ENCODE results near the gene MOAP1. TPM values are rescaled to one million over a fixed set of nuclear protein-coding genes. Genes with fewer than 3 reads are reported as not detected.

Gene MOAP1
- total RNA-seq, 1 donor from 2014 or later = 16.1 TPM

DNA sequence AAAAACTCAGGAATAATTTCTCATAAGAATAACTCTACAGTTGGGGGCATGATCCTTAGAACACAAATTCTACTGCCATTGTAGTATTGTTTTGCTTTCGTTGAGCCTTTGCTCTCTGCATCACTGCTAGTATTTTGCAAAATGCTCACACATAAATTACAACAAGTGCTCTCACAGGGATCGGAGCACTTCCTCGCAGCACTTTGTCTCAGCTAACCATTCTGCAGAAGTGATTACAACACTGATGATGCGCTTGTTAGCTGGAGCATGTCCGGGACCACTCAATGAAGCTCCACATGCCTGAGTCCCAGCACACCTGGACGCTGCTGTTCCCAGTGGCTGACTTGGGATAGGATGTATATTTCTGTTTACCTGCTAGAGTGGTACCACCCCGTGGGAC is 31.6 kb downstream of the MOAP1 start:
- DNase-seq (ENCODE audit: low read depth) (no peak), FAIRE-seq (no peak)
- Histone ChIP-seq H3K4me1 (ENCODE audit: insufficient read depth, low read length) (no peaks in the 10 kb centered on the region), H4K20me1 (ENCODE audit: insufficient read depth, low read length) (no peaks in the 10 kb centered on the region), H3K4me3 (ENCODE audit: insufficient read depth, low read depth, low read length) (no peak overlapping the region), H3K36me3 (ENCODE audit: insufficient read depth, low read length) (no peaks in the 10 kb centered on the region), H3K79me2 (ENCODE audit: insufficient read depth, low read length) (no peaks in the 10 kb centered on the region), H3K9me3 (ENCODE audit: insufficient read depth, low read depth, low read length) (no peaks in the 10 kb centered on the region), H3K27me3 (ENCODE audit: insufficient read depth, low read length) (peaks cover 3% of the 10 kb centered on the region), H3K4me2 (ENCODE audit: low read length) (no peak overlapping the region), H3K27ac (ENCODE audit: low read depth, low read length) (no peak overlapping the region), H2AFZ (ENCODE audit: low read depth, low read length) (no peak overlapping the region), H3K9ac (ENCODE audit: low read length) (no peak overlapping the region)
- Mint-ChIP-seq H3K36me3 (ENCODE audit: low read depth, unreplicated experiment) (no peaks in the 10 kb centered on the region), H3K4me1 (ENCODE audit: low read depth, unreplicated experiment) (no peaks in the 10 kb centered on the region), H3K9me3 (ENCODE audit: unreplicated experiment) (no peaks in the 10 kb centered on the region), H3K27me3 (ENCODE audit: low read depth, unreplicated experiment) (peaks cover 6% of the 10 kb centered on the region), H3K27ac (ENCODE audit: unreplicated experiment) (no peak overlapping the region), H3K4me3 (ENCODE audit: unreplicated experiment) (no peak overlapping the region)
- TF ChIP-seq, protein P1, sequence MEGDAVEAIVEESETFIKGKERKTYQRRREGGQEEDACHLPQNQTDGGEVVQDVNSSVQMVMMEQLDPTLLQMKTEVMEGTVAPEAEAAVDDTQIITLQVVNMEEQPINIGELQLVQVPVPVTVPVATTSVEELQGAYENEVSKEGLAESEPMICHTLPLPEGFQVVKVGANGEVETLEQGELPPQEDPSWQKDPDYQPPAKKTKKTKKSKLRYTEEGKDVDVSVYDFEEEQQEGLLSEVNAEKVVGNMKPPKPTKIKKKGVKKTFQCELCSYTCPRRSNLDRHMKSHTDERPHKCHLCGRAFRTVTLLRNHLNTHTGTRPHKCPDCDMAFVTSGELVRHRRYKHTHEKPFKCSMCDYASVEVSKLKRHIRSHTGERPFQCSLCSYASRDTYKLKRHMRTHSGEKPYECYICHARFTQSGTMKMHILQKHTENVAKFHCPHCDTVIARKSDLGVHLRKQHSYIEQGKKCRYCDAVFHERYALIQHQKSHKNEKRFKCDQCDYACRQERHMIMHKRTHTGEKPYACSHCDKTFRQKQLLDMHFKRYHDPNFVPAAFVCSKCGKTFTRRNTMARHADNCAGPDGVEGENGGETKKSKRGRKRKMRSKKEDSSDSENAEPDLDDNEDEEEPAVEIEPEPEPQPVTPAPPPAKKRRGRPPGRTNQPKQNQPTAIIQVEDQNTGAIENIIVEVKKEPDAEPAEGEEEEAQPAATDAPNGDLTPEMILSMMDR (IDR thresholded peaks at IDR 0.05; ENCODE audit: insufficient read depth, low read depth, low read length) = no peak
- no peak for TF ChIP-seq EZH2 (IDR thresholded peaks at IDR 0.05; ENCODE audit: insufficient read depth, low read length)

DNA sequence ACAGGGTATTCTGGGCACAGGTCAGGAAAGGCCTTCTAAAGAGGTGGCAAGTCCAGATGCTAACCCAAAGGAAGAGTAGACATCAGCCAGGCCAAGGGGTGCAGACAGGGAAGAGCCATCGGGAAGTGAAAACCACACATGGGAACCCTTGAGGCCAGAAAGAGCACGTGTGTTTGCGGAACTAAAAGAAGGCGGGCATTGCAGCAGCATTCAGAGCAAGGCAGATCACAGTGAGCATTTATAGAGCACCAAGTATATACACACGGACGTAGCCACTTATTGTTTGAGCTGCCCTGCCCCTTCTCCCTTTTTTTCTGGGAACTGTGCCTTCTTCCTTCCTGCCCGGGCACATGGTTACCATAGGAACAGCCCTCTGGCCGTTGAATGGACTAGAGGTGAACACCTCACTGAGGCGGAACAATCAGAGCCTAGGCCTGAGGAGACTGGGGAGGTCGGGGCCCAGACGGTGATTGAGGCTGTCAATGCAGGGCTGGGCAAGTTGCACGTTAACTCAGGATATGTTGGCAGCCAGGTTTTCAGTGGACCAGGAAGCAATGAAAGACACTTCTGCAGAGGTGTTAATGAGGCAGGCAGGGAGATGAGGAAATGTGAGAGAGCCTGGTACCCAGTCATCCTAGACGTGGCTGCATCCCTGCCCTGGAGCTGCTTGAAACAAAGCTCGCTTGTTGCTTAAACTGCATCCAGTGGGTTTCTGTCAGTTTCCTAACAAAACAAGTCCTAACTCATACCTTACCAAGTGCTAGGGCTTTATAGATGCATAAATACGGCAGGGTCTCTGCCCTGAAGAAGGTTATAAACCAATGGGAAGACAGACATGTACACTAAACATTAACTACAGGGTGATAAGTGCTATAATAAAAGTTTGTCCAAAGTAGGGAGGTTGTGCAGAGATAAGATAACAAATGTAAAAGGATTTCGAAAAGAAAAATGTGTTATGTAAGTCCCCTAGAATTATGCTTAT is 34.2 kb downstream of the MOAP1 start:
- TF ChIP-seq EZH2 (IDR thresholded peaks at IDR 0.05; ENCODE audit: insufficient read depth, low read length) = no peak
- TF ChIP-seq, protein P1 (IDR thresholded peaks at IDR 0.05; ENCODE audit: insufficient read depth, low read depth, low read length) = no peak
- H3K27ac Mint-ChIP-seq (ENCODE audit: unreplicated experiment) = no peak overlapping the region

DNA sequence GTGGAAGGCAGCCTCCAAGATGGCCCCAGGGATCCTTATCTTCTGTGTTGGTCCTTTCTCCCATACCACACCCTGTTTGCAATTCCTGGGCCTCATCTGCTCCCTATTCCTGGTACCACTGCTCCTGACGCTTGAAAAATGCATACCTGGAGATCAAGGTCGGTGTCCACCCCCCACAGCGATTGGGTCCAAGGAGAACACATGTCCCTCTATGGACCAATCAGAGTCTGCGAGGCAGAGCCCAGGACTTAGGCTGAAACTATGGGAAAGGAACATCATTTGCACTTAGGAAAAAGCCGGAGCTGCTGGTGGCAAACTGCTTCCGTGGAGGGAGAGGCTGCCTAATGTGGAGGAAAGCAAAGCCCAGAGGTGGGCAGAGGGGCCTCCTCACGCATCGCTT is 35.7 kb downstream of the MOAP1 start:
- Mint-ChIP-seq H3K36me3 (ENCODE audit: low read depth, unreplicated experiment) (no peaks in the 10 kb centered on the region), H3K27ac (ENCODE audit: unreplicated experiment) (no peak overlapping the region), H3K27me3 (ENCODE audit: low read depth, unreplicated experiment) (peaks cover 15% of the 10 kb centered on the region), H3K9me3 (ENCODE audit: unreplicated experiment) (no peaks in the 10 kb centered on the region), H3K4me1 (ENCODE audit: low read depth, unreplicated experiment) (no peaks in the 10 kb centered on the region), H3K4me3 (ENCODE audit: unreplicated experiment) (no peak overlapping the region)
- no peak overlapping the region for H2AFZ ChIP-seq (ENCODE audit: low read depth, low read length)
- no peak for TF ChIP-seq EZH2 (IDR thresholded peaks at IDR 0.05; ENCODE audit: insufficient read depth, low read length)
- TF ChIP-seq, protein P1 (IDR thresholded peaks at IDR 0.05; ENCODE audit: insufficient read depth, low read depth, low read length) = no peak
- H3K36me3 ChIP-seq (ENCODE audit: insufficient read depth, low read length) = no peaks in the 10 kb centered on the region
- H4K20me1 ChIP-seq (ENCODE audit: insufficient read depth, low read length) = no peaks in the 10 kb centered on the region
- no peak for DNase-seq (ENCODE audit: low read depth)
- H3K4me3 ChIP-seq (ENCODE audit: insufficient read depth, low read depth, low read length) = no peak overlapping the region
- no peaks in the 10 kb centered on the region for H3K4me1 ChIP-seq (ENCODE audit: insufficient read depth, low read length)
- H3K4me2 ChIP-seq (ENCODE audit: low read length) = no peak overlapping the region
- H3K9me3 ChIP-seq (ENCODE audit: insufficient read depth, low read depth, low read length) = no peaks in the 10 kb centered on the region
- H3K9ac ChIP-seq (ENCODE audit: low read length) = no peak overlapping the region
- FAIRE-seq = no peak
- no peak overlapping the region for H3K27ac ChIP-seq (ENCODE audit: low read depth, low read length)
- H3K27me3 ChIP-seq (ENCODE audit: insufficient read depth, low read length) = peaks cover 3% of the 10 kb centered on the region
- H3K79me2 ChIP-seq (ENCODE audit: insufficient read depth, low read length) = no peaks in the 10 kb centered on the region

More for the DNA sequence above, 34.2 kb downstream of the MOAP1 start:
- Mint-ChIP-seq H3K4me1 (ENCODE audit: low read depth, unreplicated experiment) (no peaks in the 10 kb centered on the region), H3K4me3 (ENCODE audit: unreplicated experiment) (no peak overlapping the region), H3K36me3 (ENCODE audit: low read depth, unreplicated experiment) (no peaks in the 10 kb centered on the region), H3K9me3 (ENCODE audit: unreplicated experiment) (no peaks in the 10 kb centered on the region), H3K27me3 (ENCODE audit: low read depth, unreplicated experiment) (peaks cover 9% of the 10 kb centered on the region)
- DNase-seq (ENCODE audit: low read depth) = no peak
- no peaks in the 10 kb centered on the region for H3K79me2 ChIP-seq (ENCODE audit: insufficient read depth, low read length)
- no peak overlapping the region for H3K9ac ChIP-seq (ENCODE audit: low read length)
- no peaks in the 10 kb centered on the region for H3K9me3 ChIP-seq (ENCODE audit: insufficient read depth, low read depth, low read length)
- no peak overlapping the region for H3K4me3 ChIP-seq (ENCODE audit: insufficient read depth, low read depth, low read length)
- H3K27ac ChIP-seq (ENCODE audit: low read depth, low read length) = no peak overlapping the region
- peaks cover 3% of the 10 kb centered on the region for H3K27me3 ChIP-seq (ENCODE audit: insufficient read depth, low read length)
- FAIRE-seq = no peak
- no peak overlapping the region for H3K4me2 ChIP-seq (ENCODE audit: low read length)
- no peak overlapping the region for H2AFZ ChIP-seq (ENCODE audit: low read depth, low read length)
- H4K20me1 ChIP-seq (ENCODE audit: insufficient read depth, low read length) = no peaks in the 10 kb centered on the region
- no peaks in the 10 kb centered on the region for H3K4me1 ChIP-seq (ENCODE audit: insufficient read depth, low read length)
- H3K36me3 ChIP-seq (ENCODE audit: insufficient read depth, low read length) = no peaks in the 10 kb centered on the region

All from astrocyte (in vitro differentiated cells and primary cell).